HG03095 (cell line): ENCODE measurements around the gene RIMKLB.
"Not testable (repeated sequence)": the region's sequence is repeated elsewhere in the genome, so short reads cannot be mapped to it uniquely, and the experiment has no call there.

Experiments
- ATAC-seq: cut with Tn5 transposase; IDR thresholded peaks from one replicate; pipeline ENCODE4 v1.9.1; 2021; ENCODE audit warnings: moderate library complexity; ENCODE audit not compliant: unreplicated experiment

Gene RIMKLB

GRCh38 chr12:8816448-8817050 lies 118.8 kb downstream of the RIMKLB start:
- no peak for ATAC-seq

- ATAC-seq, result no peak
These were observed 120.1 kb downstream of the RIMKLB start for GRCh38 chr12:8817856-8818255.

- ATAC-seq, result no peak
These were observed 120.7 kb downstream of the RIMKLB start for GRCh38 chr12:8818526-8818925.

GRCh38 chr12:8819666-8819980 lies 121.8 kb downstream of the RIMKLB start:
- ATAC-seq, result no peak

GRCh38 chr12:8820676-8821407 lies 123.1 kb downstream of the RIMKLB start:
- not testable (repeated sequence) for ATAC-seq

- no peak for ATAC-seq
These were observed 123.8 kb downstream of the RIMKLB start for GRCh38 chr12:8821591-8821990.

GRCh38 chr12:8822298-8822697 lies 124.5 kb downstream of the RIMKLB start, which contains the start of gene A2ML1:
Gene A2ML1, plus strand, starts transcription at chr12:8822621. Its CDS starts 31 bp downstream, at chr12:8822652.
- no peak for ATAC-seq

- ATAC-seq, result no peak
These were observed 125.9 kb downstream of the RIMKLB start for GRCh38 chr12:8823565-8824300.

GRCh38 chr12:8827551-8828256 lies 129.9 kb downstream of the RIMKLB start:
- ATAC-seq, result no peak

GRCh38 chr12:8828257-8829124 lies 130.7 kb downstream of the RIMKLB start:
- ATAC-seq, result no peak

GRCh38 chr12:8829125-8829518 lies 131.3 kb downstream of the RIMKLB start:
- no peak for ATAC-seq

GRCh38 chr12:8829621-8830020 lies 131.8 kb downstream of the RIMKLB start:
- ATAC-seq, result no peak

GRCh38 chr12:8831116-8831515 lies 133.3 kb downstream of the RIMKLB start:
- ATAC-seq, result no peak

- no peak for ATAC-seq
These were observed 134.7 kb downstream of the RIMKLB start for GRCh38 chr12:8832500-8832899.
